Measurements from ENCODE around the gene C11orf86.

The C11orf86 gene

GRCh38 chr11:67024966-67025365, 49.9 kb downstream of the C11orf86 start:
- DNase-seq (ENCODE audit: low spot score): no peak

GRCh38 chr11:67025750-67026149, 50.6 kb downstream of the C11orf86 start:
- DNase-seq (ENCODE audit: low spot score): no peak
